SKM-1 treated with dmso at 0.1 percent for 144 hours (cell line): Measurements from ENCODE around the gene SGO1.
"Not testable (repeated sequence)": the region's sequence is repeated elsewhere in the genome, so short reads cannot be mapped to it uniquely, and the experiment has no call there.

Source experiments
- DNase-seq: peaks from one replicate; lab custom pipeline; 2025; ENCODE audit not compliant: unreplicated experiment; lab: John Stamatoyannopoulos, UW

Gene SGO1

GRCh38 chr3:20185679-20186599 is at the start of gene SGO1:
SGO1 (minus strand) TSS chr3:20186206; CDS start chr3:20184027, 2,179 bp downstream.
- peak; percentile 93 for DNase-seq

GRCh38 chr3:20235796-20236195 is 49.8 kb upstream of the SGO1 start:
- DNase-seq, result no peak

- no peak for DNase-seq
Observed at GRCh38 chr3:20232906-20233780, 47.1 kb upstream of the SGO1 start.

GRCh38 chr3:20230954-20231353 is 44.9 kb upstream of the SGO1 start:
- no peak for DNase-seq

GRCh38 chr3:20225769-20226168 is 39.8 kb upstream of the SGO1 start:
- DNase-seq, result peak; percentile 9

GRCh38 chr3:20222274-20222673 is 36.3 kb upstream of the SGO1 start:
- no peak for DNase-seq

- DNase-seq, result no peak
Observed at GRCh38 chr3:20218215-20218614, 32.2 kb upstream of the SGO1 start.

GRCh38 chr3:20215636-20216035 is 29.6 kb upstream of the SGO1 start:
- DNase-seq, result no peak

- not testable (repeated sequence) for DNase-seq
Observed at GRCh38 chr3:20213491-20213890, 27.5 kb upstream of the SGO1 start.

- DNase-seq, result not testable (repeated sequence)
Observed at GRCh38 chr3:20207945-20208344, 21.9 kb upstream of the SGO1 start.

GRCh38 chr3:20205898-20206297 is 19.9 kb upstream of the SGO1 start:
- DNase-seq, result not testable (repeated sequence)

GRCh38 chr3:20201143-20201542 is 15.1 kb upstream of the SGO1 start:
- DNase-seq, result no peak

GRCh38 chr3:20197775-20198174 is 11.8 kb upstream of the SGO1 start:
- DNase-seq, result no peak

GRCh38 chr3:20194793-20195460 is 8.9 kb upstream of the SGO1 start:
- no peak for DNase-seq

GRCh38 chr3:20190991-20191390 is 5.0 kb upstream of the SGO1 start:
- no peak for DNase-seq

- no peak for DNase-seq
Observed at GRCh38 chr3:20186600-20187004, 596 bp upstream of the SGO1 start.

- peak; percentile 48 for DNase-seq
Observed at GRCh38 chr3:20185331-20185678, 701 bp downstream of the SGO1 start.

GRCh38 chr3:20182206-20182605 is 3.8 kb downstream of the SGO1 start:
- no peak for DNase-seq

- no peak for DNase-seq
Observed at GRCh38 chr3:20181276-20181675, 4.7 kb downstream of the SGO1 start.

- no peak for DNase-seq
Observed at GRCh38 chr3:20173844-20174410, 12.1 kb downstream of the SGO1 start.

- no peak for DNase-seq
Observed at GRCh38 chr3:20161714-20162113, 24.3 kb downstream of the SGO1 start.
